Measurements from ENCODE around the gene FAM50A.
"Not testable (repeated sequence)": the region's sequence is repeated elsewhere in the genome, so short reads cannot be mapped to it uniquely, and the experiment has no call there.

FAM50A gene

DNA sequence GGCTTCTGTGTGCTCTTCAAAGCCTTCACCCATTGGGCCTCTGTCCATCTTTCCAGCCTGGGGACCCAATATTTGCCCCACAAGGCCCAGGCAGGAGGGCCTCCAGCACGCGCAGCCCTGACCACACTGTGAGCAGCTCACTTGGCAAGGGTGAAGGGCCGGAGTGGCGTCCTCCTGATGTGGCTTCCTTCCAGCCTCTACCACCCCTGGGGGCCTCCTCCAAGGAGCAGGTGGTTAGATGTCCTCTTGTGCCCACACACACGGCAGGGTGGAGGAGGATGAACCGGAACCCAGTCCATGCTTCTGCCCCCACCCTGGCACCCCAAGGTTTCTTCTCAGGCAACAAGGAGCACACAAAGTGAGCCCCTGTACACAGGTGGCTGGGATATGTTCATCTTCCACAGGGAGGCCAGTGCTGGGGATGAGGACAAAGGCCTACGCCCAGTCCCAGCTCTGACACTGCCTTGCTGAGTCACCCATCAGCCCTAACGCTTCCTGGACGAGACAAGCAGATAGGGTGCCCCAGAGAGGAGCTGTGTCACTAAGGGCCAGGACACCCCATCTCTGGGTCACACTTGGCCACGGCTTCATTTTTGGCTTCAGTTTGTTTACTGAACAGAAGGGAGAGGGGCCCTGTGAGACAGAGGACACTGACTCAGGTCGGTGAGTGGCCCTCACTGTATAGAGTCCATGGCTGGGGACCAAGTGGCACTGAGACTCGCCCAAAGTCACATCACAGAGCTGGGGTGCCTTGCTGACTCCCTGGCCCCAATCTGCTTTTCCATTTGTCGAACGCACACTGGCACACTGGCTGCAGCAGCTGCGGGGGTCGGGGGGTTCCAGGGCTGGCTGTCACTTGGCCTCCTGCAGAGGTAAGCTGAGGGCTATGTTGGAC lies 40.6 kb downstream of the FAM50A start:
- no peak for DNase-seq (ENCODE audit: low read depth in 2 of 2)

DNA sequence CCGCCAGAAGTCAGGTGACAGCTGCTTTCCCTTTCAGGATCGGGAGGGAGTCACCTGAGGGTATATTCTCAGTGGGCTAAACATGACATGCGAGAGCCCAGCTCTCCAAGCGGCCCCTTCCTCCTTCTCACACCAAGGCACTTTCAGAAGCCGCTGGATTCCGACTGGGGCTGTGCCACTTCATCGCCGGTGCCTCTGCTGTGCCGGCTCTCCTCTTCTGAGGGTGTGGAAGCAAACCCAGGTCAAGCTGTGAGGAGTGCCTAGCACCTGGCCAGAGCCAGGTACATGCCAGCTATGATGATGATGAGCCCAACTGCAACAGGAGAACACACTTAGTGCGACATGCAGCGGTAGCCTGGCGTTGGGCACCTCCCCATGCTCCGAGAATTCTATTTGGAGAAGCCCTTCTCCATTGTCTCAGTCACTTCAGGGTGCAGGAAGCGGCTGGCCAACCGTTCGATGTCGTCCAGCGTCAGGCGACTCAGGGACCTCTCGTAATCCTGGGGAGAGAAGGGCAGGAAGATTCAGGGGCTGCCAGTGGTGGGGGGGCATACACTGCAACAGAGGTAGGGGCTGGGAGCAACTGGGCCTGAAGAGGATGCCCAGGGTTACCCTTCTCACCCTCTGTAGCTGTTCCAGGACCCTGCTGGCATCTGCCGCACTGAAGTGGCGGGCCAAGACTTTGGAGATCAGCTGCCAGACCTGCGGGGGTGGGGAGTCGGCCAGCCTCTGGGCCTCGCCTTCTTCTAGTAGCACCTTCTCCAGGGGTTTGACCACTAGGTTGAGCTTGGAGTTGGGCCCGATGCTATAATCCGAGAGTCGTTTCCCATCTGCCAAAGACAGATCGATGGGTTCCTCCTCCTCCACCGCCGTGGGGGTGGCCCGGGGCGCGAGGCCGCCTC lies 41.5 kb downstream of the FAM50A start:
- no peak for DNase-seq (ENCODE audit: low read depth in 2 of 2)

DNA sequence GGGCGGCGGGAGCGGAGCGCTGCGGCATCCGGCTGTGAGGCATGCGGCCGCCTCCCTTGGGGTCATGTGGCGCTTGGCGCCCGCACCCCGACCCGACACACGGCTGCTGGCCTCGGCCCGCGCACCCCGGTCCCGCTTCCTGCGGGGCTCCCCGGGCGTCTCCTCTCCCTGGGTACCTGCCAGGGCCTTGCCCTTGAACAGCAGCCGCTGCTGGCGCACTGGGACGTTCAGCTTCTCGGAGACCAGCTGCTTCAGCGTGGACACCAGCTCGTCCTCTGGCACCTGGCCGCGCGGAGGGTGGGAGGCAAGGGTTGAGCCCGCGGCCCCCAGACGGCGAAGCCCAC lies 42.1 kb downstream of the FAM50A start:
- DNase-seq (ENCODE audit: low read depth in 2 of 2) = no peak

GRCh38 chrX:154486396-154487207 lies 42.7 kb downstream of the FAM50A start, which contains the start of gene UBL4A:
TSS of gene UBL4A (minus strand) at chrX:154486615. CDS start at chrX:154486584, 31 bp downstream.
- no peak for DNase-seq (ENCODE audit: low read depth in 2 of 2)

DNA sequence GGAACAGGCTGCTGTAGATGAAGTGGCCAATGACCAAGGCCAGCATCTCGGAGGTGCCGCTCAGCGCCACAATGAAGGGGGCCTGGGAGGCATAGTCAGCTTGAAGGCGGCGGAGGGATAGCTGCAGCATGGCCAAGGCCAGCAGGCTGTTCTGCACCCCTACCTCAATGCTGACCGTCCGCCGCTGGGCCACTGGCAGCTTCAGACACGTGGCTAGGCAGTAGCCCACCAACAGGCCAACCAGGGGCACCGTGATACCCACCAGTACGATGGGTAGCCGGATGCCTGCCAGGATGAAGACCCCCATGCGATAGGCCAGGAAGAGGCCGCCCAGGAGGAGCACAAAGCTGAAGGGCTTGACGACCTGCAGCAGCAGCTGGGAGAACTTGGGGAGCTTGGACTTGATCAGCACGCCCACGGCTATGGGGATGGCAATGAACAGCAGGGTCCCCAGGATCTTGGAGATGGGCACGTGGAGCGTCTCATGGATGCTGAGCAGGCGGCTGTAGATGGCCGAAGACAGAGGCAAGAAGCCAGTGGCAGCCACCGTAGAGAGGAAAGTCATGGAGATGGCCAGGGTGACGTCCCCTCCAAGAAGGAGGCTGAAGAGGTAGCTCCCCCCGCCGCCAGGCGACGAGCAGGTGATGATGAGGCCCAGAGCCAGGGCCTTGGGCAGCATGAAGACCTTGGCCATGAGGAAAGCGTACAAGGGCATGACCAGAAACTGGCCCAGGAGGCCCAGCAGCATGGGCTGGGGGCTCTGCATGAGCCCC lies 43.8 kb downstream of the FAM50A start:
- no peak for DNase-seq (ENCODE audit: low read depth in 2 of 2)

- DNase-seq (ENCODE audit: low read depth in 2 of 2) = no peak
These were observed 44.6 kb downstream of the FAM50A start for GRCh38 chrX:154488336-154489075.

DNA sequence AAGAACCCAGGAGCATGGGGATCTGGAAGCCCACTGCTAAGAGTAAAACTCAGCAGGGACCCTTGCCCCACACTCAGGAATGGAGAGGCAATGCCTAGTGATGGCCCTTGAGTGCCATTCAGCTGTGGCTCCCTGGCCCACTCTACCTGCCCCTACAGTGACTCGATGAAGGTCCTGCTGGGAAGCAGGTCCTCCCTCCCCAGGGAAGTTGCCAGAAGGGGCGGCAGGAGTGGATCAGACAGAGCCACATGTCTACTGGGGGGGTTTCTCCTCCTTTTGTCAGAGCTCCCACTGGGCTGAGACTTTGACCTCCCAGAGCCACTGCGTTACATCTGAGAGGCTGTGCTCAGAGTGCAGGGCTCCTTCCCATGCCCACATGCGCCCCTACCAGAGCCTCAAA lies 45.2 kb downstream of the FAM50A start:
- DNase-seq (ENCODE audit: low read depth in 2 of 2) = no peak

DNA sequence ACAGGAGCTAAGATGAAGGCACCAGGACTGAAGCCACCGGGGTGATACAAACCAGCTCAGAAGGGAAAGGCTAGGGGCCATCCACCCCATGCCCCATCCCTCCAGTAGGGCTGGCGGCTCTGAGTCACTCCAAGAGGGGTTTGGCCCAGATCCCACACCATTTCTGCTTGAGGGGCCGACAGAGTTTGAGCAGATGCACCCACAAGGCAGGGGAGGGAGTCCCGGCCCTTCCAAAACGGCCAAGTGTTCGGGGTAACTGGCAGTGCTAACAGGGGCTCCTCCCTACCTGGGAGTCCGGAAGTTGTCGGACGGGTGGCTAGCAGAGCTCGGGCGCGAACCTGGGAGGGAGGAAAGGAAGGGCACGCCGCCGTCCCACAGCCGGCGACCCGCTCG lies 46.1 kb downstream of the FAM50A start:
- no peak for DNase-seq (ENCODE audit: low read depth in 2 of 2)

- DNase-seq (ENCODE audit: low read depth in 2 of 2) = peak; percentile 73 to 76
These were observed 46.6 kb downstream of the FAM50A start, which contains the start of gene SLC10A3 for GRCh38 chrX:154490414-154491083. TSS of gene SLC10A3 (minus strand) at chrX:154490629. CDS start at chrX:154488940, 1,689 bp downstream.

GRCh38 chrX:154494715-154495114 lies 50.8 kb downstream of the FAM50A start:
- no peak for DNase-seq (ENCODE audit: low read depth in 2 of 2)

GRCh38 chrX:154495472-154495922 lies 51.6 kb downstream of the FAM50A start:
- no peak for DNase-seq (ENCODE audit: low read depth in 2 of 2)

- not testable (repeated sequence) for DNase-seq (ENCODE audit: low read depth in 2 of 2)
These were observed 52.7 kb downstream of the FAM50A start for GRCh38 chrX:154496591-154497137.
